IPS-18c (cell line): ENCODE data around the gene LUZP1.

Experiments used
- H3K4me3 ChIP-seq: 2 replicates; pipeline ENCODE4 v1.7.0; 2013; ENCODE audit warnings: low read depth, mild to moderate bottlenecking, low read length, moderate library complexity; ENCODE audit not compliant: insufficient read depth
- H3K9me3 ChIP-seq: one replicate; pipeline ENCODE4 v1.6.1; 2013; ENCODE audit warnings: mild to moderate bottlenecking, low read length, moderate library complexity; ENCODE audit not compliant: control insufficient read depth, insufficient read depth

LUZP1 gene

GRCh38 chr1:23035823-23036452, 132.7 kb downstream of the LUZP1 start:
- Histone ChIP-seq H3K9me3 (no peaks in the 10 kb centered on the region), H3K4me3 (no peak overlapping the region)
